Hepatocyte (in vitro differentiated cells): ENCODE measurements around the gene TXNRD2.

Source experiments
- EZH2 ChIP-seq: fragments of 200-600 bp; sonication (generic); IDR thresholded peaks from 2 replicates; pipeline ENCODE4 v1.6.1; 2016; ENCODE audit warnings: antibody characterized with exemption, mild to moderate bottlenecking, borderline replicate concordance
- EZH2phosphoT487 ChIP-seq: fragments of 200-600 bp; sonication (generic); IDR thresholded peaks from one replicate; pipeline ENCODE4 v1.6.1; 2018; ENCODE audit warnings: antibody characterized with exemption, mild to moderate bottlenecking, low read depth, moderate library complexity; ENCODE audit not compliant: unreplicated experiment, severe bottlenecking
- TF ChIP-seq, protein P1 (sequence below): fragments of 200-600 bp; sonication (generic); IDR thresholded peaks from 2 replicates; pipeline ENCODE4 v1.5.1; 2016; ENCODE audit warnings: antibody characterized with exemption, mild to moderate bottlenecking; ENCODE audit not compliant: poor library complexity

GRCh38 chr22:19970479-19971275 is 29.1 kb upstream of the TXNRD2 start:
- TF ChIP-seq, protein P1, sequence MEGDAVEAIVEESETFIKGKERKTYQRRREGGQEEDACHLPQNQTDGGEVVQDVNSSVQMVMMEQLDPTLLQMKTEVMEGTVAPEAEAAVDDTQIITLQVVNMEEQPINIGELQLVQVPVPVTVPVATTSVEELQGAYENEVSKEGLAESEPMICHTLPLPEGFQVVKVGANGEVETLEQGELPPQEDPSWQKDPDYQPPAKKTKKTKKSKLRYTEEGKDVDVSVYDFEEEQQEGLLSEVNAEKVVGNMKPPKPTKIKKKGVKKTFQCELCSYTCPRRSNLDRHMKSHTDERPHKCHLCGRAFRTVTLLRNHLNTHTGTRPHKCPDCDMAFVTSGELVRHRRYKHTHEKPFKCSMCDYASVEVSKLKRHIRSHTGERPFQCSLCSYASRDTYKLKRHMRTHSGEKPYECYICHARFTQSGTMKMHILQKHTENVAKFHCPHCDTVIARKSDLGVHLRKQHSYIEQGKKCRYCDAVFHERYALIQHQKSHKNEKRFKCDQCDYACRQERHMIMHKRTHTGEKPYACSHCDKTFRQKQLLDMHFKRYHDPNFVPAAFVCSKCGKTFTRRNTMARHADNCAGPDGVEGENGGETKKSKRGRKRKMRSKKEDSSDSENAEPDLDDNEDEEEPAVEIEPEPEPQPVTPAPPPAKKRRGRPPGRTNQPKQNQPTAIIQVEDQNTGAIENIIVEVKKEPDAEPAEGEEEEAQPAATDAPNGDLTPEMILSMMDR = peak; percentile 90
- TF ChIP-seq EZH2phosphoT487 (no peak), EZH2 (no peak)
